Measurements from ENCODE around the gene EPHA2.

EPHA2 gene

DNA sequence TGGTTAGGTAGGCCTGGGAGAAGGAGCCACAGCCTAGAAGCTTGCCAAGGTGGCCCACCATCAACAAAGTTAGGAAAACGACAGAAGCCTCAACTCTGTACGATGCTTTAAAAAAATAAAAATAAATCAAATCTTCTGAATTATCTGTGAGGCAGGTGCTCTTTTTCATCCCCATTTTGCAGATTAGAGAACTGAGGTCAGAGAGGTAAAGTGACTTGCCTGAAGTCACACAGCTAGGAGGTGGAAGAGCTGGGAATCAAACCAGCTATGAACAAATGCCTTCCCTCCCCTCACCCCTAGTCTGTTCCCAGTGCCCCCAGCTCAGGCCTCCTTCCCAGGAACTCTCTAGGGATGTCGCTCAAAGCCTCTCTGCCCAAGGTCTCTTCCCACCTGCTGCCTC, 30.4 kb downstream of the EPHA2 start:
- no peaks in the 10 kb centered on the region; the same call in none of the 2 replicates for H3K27me3 ChIP-seq (replicated peaks; ENCODE audit: control insufficient read depth, insufficient read depth, low read length)
- TF ChIP-seq, protein P1, sequence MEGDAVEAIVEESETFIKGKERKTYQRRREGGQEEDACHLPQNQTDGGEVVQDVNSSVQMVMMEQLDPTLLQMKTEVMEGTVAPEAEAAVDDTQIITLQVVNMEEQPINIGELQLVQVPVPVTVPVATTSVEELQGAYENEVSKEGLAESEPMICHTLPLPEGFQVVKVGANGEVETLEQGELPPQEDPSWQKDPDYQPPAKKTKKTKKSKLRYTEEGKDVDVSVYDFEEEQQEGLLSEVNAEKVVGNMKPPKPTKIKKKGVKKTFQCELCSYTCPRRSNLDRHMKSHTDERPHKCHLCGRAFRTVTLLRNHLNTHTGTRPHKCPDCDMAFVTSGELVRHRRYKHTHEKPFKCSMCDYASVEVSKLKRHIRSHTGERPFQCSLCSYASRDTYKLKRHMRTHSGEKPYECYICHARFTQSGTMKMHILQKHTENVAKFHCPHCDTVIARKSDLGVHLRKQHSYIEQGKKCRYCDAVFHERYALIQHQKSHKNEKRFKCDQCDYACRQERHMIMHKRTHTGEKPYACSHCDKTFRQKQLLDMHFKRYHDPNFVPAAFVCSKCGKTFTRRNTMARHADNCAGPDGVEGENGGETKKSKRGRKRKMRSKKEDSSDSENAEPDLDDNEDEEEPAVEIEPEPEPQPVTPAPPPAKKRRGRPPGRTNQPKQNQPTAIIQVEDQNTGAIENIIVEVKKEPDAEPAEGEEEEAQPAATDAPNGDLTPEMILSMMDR (IDR thresholded peaks at IDR 0.05; ENCODE audit: insufficient read depth, low read length, poor library complexity, severe bottlenecking) = no peak
- DNase-seq (ENCODE audit: extremely low read depth, insufficient read length) = no peak
- no peak overlapping the region for H3K4me3 ChIP-seq (replicated peaks; ENCODE audit: low read depth, low read length)
- no peaks in the 10 kb centered on the region for H3K36me3 ChIP-seq (ENCODE audit: control insufficient read depth, insufficient read depth, low read length)

DNA sequence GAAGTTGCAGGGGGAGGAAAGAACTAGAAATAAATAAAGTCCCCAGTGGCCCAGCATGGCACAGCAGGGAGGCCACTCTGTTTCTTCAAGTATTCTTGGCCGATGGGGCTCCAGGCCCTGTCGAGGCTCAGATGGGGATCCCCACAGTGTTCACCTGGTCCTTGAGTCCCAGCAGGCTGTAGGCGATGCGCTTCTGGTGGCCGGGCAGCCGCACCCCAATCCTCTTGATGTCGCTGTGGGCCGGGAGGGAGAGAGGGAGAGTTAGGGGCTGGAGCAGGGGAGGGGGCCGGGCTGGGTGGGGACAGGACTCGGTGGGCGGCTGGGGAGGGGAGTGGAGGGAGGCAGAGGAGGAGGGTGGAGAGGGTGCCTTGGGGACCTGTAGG, 30.8 kb downstream of the EPHA2 start:
- DNase-seq (ENCODE audit: extremely low read depth, insufficient read length) = no peak
- Histone ChIP-seq H3K4me3 (replicated peaks; ENCODE audit: low read depth, low read length) (no peak overlapping the region), H3K36me3 (ENCODE audit: control insufficient read depth, insufficient read depth, low read length) (no peaks in the 10 kb centered on the region), H3K27me3 (replicated peaks; ENCODE audit: control insufficient read depth, insufficient read depth, low read length) (peaks cover under 1% of the 10 kb centered on the region)
- TF ChIP-seq, protein P1 (IDR thresholded peaks at IDR 0.05; ENCODE audit: insufficient read depth, low read length, poor library complexity, severe bottlenecking) = no peak

DNA sequence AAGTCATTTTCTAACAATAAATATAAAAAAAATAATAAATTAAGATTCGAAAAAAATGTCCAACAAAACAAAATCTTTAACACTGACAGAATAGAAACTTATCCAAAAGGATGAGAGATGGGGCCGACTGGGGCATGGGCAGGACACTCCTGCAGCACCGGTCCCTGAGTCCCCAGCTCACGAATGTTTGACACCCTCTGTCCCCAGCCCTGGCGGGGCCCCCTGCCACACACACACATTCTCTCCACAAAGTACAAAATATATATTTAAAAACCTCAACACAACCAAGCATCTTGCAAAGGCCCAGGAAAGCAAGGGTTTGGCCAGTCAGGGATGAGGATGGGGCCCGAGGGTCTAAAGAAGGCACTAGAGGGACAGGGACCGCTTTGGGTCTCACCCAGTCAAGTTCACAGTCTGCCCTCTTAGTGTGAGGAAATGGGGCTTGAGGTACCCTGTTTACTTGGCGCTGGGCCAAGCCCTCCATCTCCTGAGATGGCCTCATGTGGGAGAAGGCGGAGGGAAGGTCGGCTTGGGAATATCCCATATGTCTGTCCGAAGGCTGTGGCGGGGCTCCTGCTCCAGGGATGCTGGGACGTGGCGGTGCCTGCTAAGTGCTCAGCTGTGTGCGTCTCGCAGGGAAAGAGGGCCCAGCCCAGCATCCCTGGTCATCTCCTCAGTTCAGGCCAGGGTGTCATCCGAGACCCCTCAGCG, 31.3 kb downstream of the EPHA2 start:
- no peak overlapping the region for H3K4me3 ChIP-seq (replicated peaks; ENCODE audit: low read depth, low read length)
- DNase-seq (ENCODE audit: extremely low read depth, insufficient read length) = no peak
- TF ChIP-seq, protein P1 (IDR thresholded peaks at IDR 0.05; ENCODE audit: insufficient read depth, low read length, poor library complexity, severe bottlenecking) = no peak
- H3K27me3 ChIP-seq (replicated peaks; ENCODE audit: control insufficient read depth, insufficient read depth, low read length) = peaks cover 3% of the 10 kb centered on the region
- H3K36me3 ChIP-seq (ENCODE audit: control insufficient read depth, insufficient read depth, low read length) = no peaks in the 10 kb centered on the region

DNA sequence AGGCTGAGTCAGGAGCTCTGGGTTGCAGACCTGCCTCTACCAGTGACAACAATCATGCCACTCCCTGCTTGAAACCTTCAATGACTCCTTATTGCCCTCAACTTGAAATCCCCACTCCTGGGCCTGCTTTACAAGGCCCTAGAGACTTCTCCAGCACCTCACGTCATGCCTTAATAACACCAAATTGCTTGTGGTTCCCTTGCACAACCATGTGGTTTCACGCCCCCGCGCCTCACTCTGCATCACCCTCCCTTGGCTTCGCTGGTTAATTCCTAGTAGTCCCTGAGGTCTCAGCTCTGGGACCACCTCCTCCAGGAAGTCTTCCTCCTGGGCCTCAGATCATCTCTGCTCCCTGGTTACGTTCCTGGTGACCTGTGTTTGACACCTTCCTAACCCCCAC, 33.0 kb downstream of the EPHA2 start:
- no peaks in the 10 kb centered on the region for H3K36me3 ChIP-seq (ENCODE audit: control insufficient read depth, insufficient read depth, low read length)
- no peak for DNase-seq (ENCODE audit: extremely low read depth, insufficient read length)
- TF ChIP-seq, protein P1 (IDR thresholded peaks at IDR 0.05; ENCODE audit: insufficient read depth, low read length, poor library complexity, severe bottlenecking) = no peak

DNA sequence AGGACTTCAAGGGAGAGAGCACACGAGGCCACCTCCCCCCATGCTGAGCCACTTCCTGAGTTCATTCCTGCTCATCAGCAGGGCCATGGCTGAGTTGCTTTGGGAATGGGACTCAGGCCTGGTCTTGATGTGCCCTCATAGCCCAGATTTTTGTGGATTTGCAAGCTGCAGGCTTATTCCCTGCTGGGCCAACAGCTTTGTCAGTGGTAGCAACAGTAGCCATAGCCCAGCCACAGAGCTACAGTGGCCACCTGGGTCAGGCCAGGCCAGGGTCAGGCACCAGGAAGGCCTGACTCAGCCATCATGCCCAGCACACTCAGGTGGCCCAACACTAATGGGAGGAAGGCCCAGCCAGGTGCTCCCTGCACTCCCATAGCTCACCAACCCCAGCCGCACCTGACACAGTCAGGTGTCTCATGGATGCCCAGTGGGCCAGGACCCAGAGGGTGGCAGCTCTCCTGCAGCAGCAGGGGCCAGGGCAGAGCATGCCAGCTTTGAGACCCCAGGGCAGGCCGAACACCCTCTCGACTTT, 33.5 kb downstream of the EPHA2 start:
- Histone ChIP-seq H3K36me3 (ENCODE audit: control insufficient read depth, insufficient read depth, low read length) (no peaks in the 10 kb centered on the region), H3K4me3 (replicated peaks; ENCODE audit: low read depth, low read length) (no peak overlapping the region), H3K27me3 (replicated peaks; ENCODE audit: control insufficient read depth, insufficient read depth, low read length) (peaks cover 3% of the 10 kb centered on the region)
- TF ChIP-seq, protein P1 (IDR thresholded peaks at IDR 0.05; ENCODE audit: insufficient read depth, low read length, poor library complexity, severe bottlenecking) = no peak
- DNase-seq (ENCODE audit: extremely low read depth, insufficient read length) = no peak

More for the DNA sequence above, 33.0 kb downstream of the EPHA2 start:
- no peak overlapping the region for H3K4me3 ChIP-seq (replicated peaks; ENCODE audit: low read depth, low read length)
- H3K27me3 ChIP-seq (replicated peaks; ENCODE audit: control insufficient read depth, insufficient read depth, low read length) = peaks cover 3% of the 10 kb centered on the region
